GM12891 (cell line): ENCODE measurements around the gene LHX1.

Source experiments
- POLR2A ChIP-seq: IDR thresholded peaks from 2 replicates; pipeline ENCODE4 v1.6.1; 2011; ENCODE audit warnings: low read depth, low read length, control low read depth
- SPI1 ChIP-seq: IDR thresholded peaks from 2 replicates; pipeline ENCODE4 v1.6.1; 2011; ENCODE audit warnings: low read depth, low read length, control low read depth

DNA sequence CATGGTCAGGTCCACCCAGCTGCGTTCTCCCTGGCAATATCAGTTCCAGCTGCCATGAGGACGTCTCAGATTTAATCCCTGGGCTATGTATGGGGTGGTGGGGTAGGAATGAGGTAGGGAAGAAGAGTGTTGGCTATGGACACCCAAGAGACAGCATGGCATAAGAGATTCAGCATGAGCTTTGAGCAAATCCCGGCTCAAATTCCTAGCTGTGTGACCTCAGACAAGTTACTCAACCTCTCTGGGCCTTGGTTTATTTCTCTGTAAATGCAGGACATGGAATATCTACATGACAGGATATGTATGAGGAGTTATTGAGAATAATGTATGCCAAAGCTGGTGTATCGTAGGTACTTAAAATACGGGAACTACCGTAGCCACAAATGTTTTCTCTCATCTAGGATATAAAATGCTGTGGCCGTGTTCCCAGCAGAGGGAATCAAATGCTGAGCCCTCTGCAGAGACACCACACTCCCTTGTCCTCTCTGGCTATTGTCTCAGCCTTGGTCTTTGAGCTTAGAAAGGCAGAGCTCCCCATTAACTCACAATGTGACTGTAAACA, 17.8 kb upstream of the LHX1 start:
- TF ChIP-seq POLR2A (no peak), SPI1 (no peak)
